Kidney (tissue), 14 donors: Measurements from ENCODE around the gene EFCAB6. TPM values are rescaled to one million over a fixed set of nuclear protein-coding genes. Genes with fewer than 3 reads are reported as not detected.
A peak's percentile ranks its signal among the peaks of the same experiment; 100 is the strongest.

Experiments
- DNase-seq, 5 donors: peaks; one replicate each; pipeline ENCODE4 v3.0.0-alpha.2; 2013 to 2020
- FAIRE-seq: peaks from 2 replicates; lab custom pipeline; 2012; peaks lifted over from hg19 to GRCh38; lab: Jason Lieb, UNC
- H3K27ac ChIP-seq, 2 donors: one replicate each; pipeline ENCODE4 v1.7.0; 2013; ENCODE audit warnings: low read depth in 2 of 2, low read length in 2 of 2, inconsistent platforms in 1 of 2
- H3K27me3 ChIP-seq: one replicate; pipeline ENCODE4 v1.7.1; 2013; ENCODE audit warnings: low read length, inconsistent platforms; ENCODE audit not compliant: control insufficient read depth, insufficient read depth
- H3K36me3 ChIP-seq, 3 donors: one replicate each; pipeline versions ENCODE4 v1.7.0 to v1.7.1; 2013; ENCODE audit warnings: low read length in 3 of 3, control low read depth in 1 of 3, inconsistent platforms in 1 of 3; ENCODE audit not compliant: insufficient read depth in 3 of 3, control insufficient read depth in 2 of 3
- H3K4me1 ChIP-seq, 3 donors: one replicate each; pipeline versions ENCODE4 v1.7.0 to v1.7.1; 2013; ENCODE audit warnings: low read length in 3 of 3, inconsistent platforms in 1 of 3, low read depth in 1 of 3; ENCODE audit not compliant: control insufficient read depth in 2 of 3, insufficient read depth in 2 of 3
- H3K4me3 ChIP-seq, 3 donors: one replicate each; pipeline versions ENCODE4 v1.7.0 to v1.8.1; 2013; ENCODE audit warnings: low read length in 3 of 3, control low read depth in 1 of 3, inconsistent platforms in 1 of 3
- H3K9ac ChIP-seq, 3 donors: one replicate each; pipeline versions ENCODE4 v1.7.0 to v1.7.1; 2013; ENCODE audit warnings: low read length in 3 of 3, control low read depth in 1 of 3, inconsistent platforms in 1 of 3
- H3K9me3 ChIP-seq, 3 donors: one replicate each; pipeline versions ENCODE4 v1.7.0 to v1.7.1; 2013; ENCODE audit warnings: low read length in 3 of 3, control low read depth in 1 of 3, inconsistent platforms in 1 of 3; ENCODE audit not compliant: control insufficient read depth in 2 of 3, insufficient read depth in 1 of 3
- CTCF ChIP-seq: IDR thresholded peaks from 3 replicates; pipeline ENCODE4 v1.5.1; 2012; ENCODE audit warnings: mild to moderate bottlenecking, moderate library complexity, borderline replicate concordance; ENCODE audit not compliant: insufficient read depth; ENCODE audit errors: extremely low read depth
- intact Hi-C: fragments of 100-400 bp; cut with DNase I; formaldehyde crosslinking; loops from one replicate; pipeline ENCODE4 v1.11.1; 2022
- polyA plus RNA-seq: library from polyadenylated mRNA; stranded (reverse); fragments of 350-450 nt; fragmentation: Illumina TruSeq; extraction: RNeasy Lipid Tissue Mini Kit (QIAGEN cat#74804); gene quantifications from one replicate; pipeline ENCODE4 v1.2.3, GENCODE V29; 2014; ENCODE audit warnings: low read depth, low replicate concordance; ENCODE audit not compliant: insufficient read depth
- total RNA-seq: library from RNA; stranded (reverse); fragmentation: NEBNext Ultra II Directional; extraction: Animal tissue kit (Norgen Biotek cat#: 25700); gene quantifications from one replicate; pipeline ENCODE4 v1.2.1, GENCODE V29; 2021
- donor health status: control.
- donor health status: control.
- donor health status: control.
- donor health status: control.
- donor health status: control.
- donor health status: DM: yes; HTN: yes; CAD: no.
- donor health status: Normal renal cell carcinoma (clear cell type).

EFCAB6 gene
- total and polyA plus RNA-seq, 2 donors from 2014 or later, result 1.5 to 11.8 TPM

- DNase-seq, result peak in 2 of 5 donors; percentile 7 to 15
- intact Hi-C loops, result no loop called here
- Histone ChIP-seq H3K27ac (no peak overlapping the region), H3K4me3 (no peak overlapping the region), H3K36me3 (no peaks in the 10 kb centered on the region), H3K27me3 (no peaks in the 10 kb centered on the region), H3K4me1 (no peaks in the 10 kb centered on the region), H3K9me3 (peaks cover 0 to 3% (median 0%) of the 10 kb centered on the region in 3 donors), H3K9ac (no peak overlapping the region)
- TF ChIP-seq CTCF, result no peak
- FAIRE-seq, result no peak
These were observed 46.2 kb upstream of the EFCAB6 start for GRCh38 chr22:43858156-43858895.

GRCh38 chr22:43857367-43857766 lies 45.3 kb upstream of the EFCAB6 start:
- intact Hi-C loops, result no loop called here
- Histone ChIP-seq H3K9me3 (peaks cover 0 to 3% (median 0%) of the 10 kb centered on the region in 3 donors), H3K27ac (no peak overlapping the region), H3K4me1 (no peaks in the 10 kb centered on the region), H3K36me3 (no peaks in the 10 kb centered on the region), H3K9ac (no peak overlapping the region), H3K4me3 (no peak overlapping the region), H3K27me3 (no peaks in the 10 kb centered on the region)
- no peak for FAIRE-seq
- no peak for DNase-seq
- TF ChIP-seq CTCF, result no peak

- H3K36me3 ChIP-seq, result no peaks in the 10 kb centered on the region
- intact Hi-C loops, result no loop called here
- H3K27me3 ChIP-seq, result no peaks in the 10 kb centered on the region
- no peak for FAIRE-seq
- no peak overlapping the region for H3K9ac ChIP-seq
- no peak overlapping the region for H3K27ac ChIP-seq
- peaks cover 0 to 3% (median 0%) of the 10 kb centered on the region in 3 donors for H3K9me3 ChIP-seq
- no peak for TF ChIP-seq CTCF
- H3K4me3 ChIP-seq, result no peak overlapping the region
- no peaks in the 10 kb centered on the region for H3K4me1 ChIP-seq
- peak in 1 of 5 donors; percentile 10 for DNase-seq
These were observed 43.3 kb upstream of the EFCAB6 start for GRCh38 chr22:43855431-43855830.
